Lung (tissue), 12 donors: Measurements from ENCODE around the gene DHRSX. TPM values are rescaled to one million over a fixed set of nuclear protein-coding genes. Genes with fewer than 3 reads are reported as not detected.
A peak's percentile ranks its signal among the peaks of the same experiment; 100 is the strongest.

Experiments used
- ATAC-seq: fragments of 200-7000 bp; cut with Tn5 transposase; one replicate; pipeline ENCODE4 v1.9.1; 2020; ENCODE audit warnings: moderate number of reproducible peaks; ENCODE audit not compliant: insufficient read depth, low FRiP score
- DNase-seq, 3 donors: peaks; one replicate each; pipeline ENCODE4 v3.0.0-alpha.2; 2013 to 2017
- H3K27ac ChIP-seq, 2 donors: one replicate each; pipeline ENCODE4 v1.5.1; 2013; ENCODE audit warnings: mild to moderate bottlenecking in 2 of 2, moderate library complexity in 2 of 2, control low read depth in 1 of 2, inconsistent platforms in 1 of 2, low read depth in 1 of 2, low read length in 1 of 2
- H3K27me3 ChIP-seq, 3 donors: one replicate each; pipeline ENCODE4 v1.5.1; 2013; ENCODE audit warnings: low read length in 2 of 3; ENCODE audit not compliant: control insufficient read depth in 3 of 3, insufficient read depth in 3 of 3
- H3K36me3 ChIP-seq, 4 donors: one replicate each; pipeline ENCODE4 v1.5.1; 2013; ENCODE audit warnings: low read length in 4 of 4, mild to moderate bottlenecking in 1 of 4, moderate library complexity in 1 of 4; ENCODE audit not compliant: control insufficient read depth in 4 of 4, insufficient read depth in 4 of 4
- H3K4me1 ChIP-seq, 5 donors: one replicate each; pipeline ENCODE4 v1.5.1; 2013; ENCODE audit warnings: low read length in 5 of 5, mild to moderate bottlenecking in 2 of 5, moderate library complexity in 1 of 5; ENCODE audit not compliant: control insufficient read depth in 5 of 5, insufficient read depth in 5 of 5
- H3K4me3 ChIP-seq: one replicate; pipeline ENCODE4 v1.5.1; 2013; ENCODE audit warnings: mild to moderate bottlenecking, control low read depth, moderate library complexity
- H3K9ac ChIP-seq, 2 donors: one replicate each; pipeline ENCODE4 v1.5.1; 2013; ENCODE audit warnings: low read length in 2 of 2, control low read depth in 1 of 2; ENCODE audit not compliant: insufficient read depth in 1 of 2
- H3K9me3 ChIP-seq, 4 donors: one replicate each; pipeline ENCODE4 v1.5.1; 2013; ENCODE audit warnings: low read length in 3 of 4, mild to moderate bottlenecking in 1 of 4, moderate library complexity in 1 of 4; ENCODE audit not compliant: control insufficient read depth in 4 of 4, insufficient read depth in 3 of 4
- WGBS, 2 donors: extraction: QIAGEN DNeasy Blood & Tissue Kit; methylation state at CpG; one replicate each; pipeline ENCODE4 v1.1.7; 2013; 5-methylcytosine and 5-hydroxymethylcytosine counted together
- polyA plus RNA-seq, 2 donors: library from polyadenylated mRNA; stranded (reverse); fragments of 200-250 nt; gene quantifications; one replicate each; pipeline ENCODE4 v1.2.1, GENCODE V29; 2013
- total RNA-seq, 2 donors: library from RNA; depleted of rRNA in 1 of 2; stranded (reverse); fragments of >200 nt in 1 of 2; gene quantifications; one replicate each; pipeline ENCODE4 v1.2.1, GENCODE V29; 2014 to 2021
- TF ChIP-seq, protein P1 (sequence below): IDR thresholded peaks from 2 replicates; pipeline ENCODE4 v1.5.1; 2012; ENCODE audit warnings: mild to moderate bottlenecking; ENCODE audit errors: control extremely low read depth, extremely low read depth
- donor health status: control.
- donor health status: control.
- donor health status: Bipolar disorder and iron deficiency.
- donor health status: healthy.
- donor health status: DM: yes; HTN: yes; CAD: no.

The DHRSX gene
- total and polyA plus RNA-seq, 4 donors, result 7.0 to 26.3 (median 18.9) TPM

DNA sequence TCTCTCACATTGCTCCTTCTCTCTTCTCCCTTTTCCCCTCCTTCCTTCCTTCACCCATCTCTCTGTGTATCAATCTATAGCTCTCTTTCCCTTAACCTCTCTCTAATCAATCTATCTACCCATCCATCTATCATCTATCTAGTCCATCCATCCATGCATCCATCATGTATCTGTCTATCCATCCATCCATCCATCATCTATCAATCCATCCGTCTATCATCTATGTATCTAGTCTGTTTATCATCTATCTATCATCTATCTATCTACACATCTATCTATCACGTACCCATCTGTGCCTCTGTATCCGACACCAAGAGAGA, 307.5 kb downstream of the DHRSX start:
- TF ChIP-seq, protein P1, sequence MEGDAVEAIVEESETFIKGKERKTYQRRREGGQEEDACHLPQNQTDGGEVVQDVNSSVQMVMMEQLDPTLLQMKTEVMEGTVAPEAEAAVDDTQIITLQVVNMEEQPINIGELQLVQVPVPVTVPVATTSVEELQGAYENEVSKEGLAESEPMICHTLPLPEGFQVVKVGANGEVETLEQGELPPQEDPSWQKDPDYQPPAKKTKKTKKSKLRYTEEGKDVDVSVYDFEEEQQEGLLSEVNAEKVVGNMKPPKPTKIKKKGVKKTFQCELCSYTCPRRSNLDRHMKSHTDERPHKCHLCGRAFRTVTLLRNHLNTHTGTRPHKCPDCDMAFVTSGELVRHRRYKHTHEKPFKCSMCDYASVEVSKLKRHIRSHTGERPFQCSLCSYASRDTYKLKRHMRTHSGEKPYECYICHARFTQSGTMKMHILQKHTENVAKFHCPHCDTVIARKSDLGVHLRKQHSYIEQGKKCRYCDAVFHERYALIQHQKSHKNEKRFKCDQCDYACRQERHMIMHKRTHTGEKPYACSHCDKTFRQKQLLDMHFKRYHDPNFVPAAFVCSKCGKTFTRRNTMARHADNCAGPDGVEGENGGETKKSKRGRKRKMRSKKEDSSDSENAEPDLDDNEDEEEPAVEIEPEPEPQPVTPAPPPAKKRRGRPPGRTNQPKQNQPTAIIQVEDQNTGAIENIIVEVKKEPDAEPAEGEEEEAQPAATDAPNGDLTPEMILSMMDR, result no peak
- WGBS, 2 donors, result 92 to 96% methylated on average over 3 of the region's 3 CpGs
- Histone ChIP-seq H3K27ac (no peak overlapping the region), H3K27me3 (no peaks in the 10 kb centered on the region), H3K36me3 (no peaks in the 10 kb centered on the region), H3K4me3 (no peak overlapping the region), H3K9ac (no peak overlapping the region), H3K9me3 (peaks cover 0 to 2% (median 0%) of the 10 kb centered on the region in 4 donors), H3K4me1 (no peaks in the 10 kb centered on the region)
- ATAC-seq, result no peak
- no peak for DNase-seq

DNA sequence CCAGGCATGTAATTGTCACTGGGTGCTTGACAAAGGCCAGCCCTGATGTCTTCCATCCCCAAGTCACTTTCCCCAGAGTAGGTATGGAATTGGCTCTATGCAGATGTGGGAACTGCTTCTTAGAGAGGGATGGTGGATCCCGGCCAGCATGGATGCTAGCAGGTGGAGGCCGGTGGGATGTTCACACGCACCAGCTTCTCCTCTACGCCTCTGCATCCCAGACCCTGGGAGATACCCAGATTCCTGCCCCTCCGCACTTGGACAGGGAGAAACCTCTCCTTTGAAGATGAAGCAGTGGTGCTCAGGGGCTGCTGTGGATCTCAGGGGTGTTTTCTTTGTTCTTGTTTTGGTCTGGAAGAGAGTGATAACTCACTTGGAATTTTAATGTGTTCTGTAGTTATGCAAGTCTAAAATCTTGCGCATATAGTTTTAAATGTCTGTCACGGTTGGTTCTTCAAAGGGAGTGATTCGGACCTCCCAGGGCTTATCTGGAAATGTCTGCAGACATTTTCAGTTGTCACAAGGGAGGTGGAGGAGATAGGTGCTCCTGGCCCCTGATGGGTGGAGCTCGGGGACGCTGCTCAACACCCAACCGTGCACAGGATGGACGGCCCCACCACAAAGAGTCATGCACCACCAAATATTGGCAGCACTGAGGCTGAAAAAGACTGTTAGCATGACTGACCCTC, 308.0 kb downstream of the DHRSX start:
- Histone ChIP-seq H3K4me1 (no peaks in the 10 kb centered on the region), H3K36me3 (no peaks in the 10 kb centered on the region), H3K9me3 (peaks cover 0 to 2% (median 0%) of the 10 kb centered on the region in 4 donors), H3K4me3 (no peak overlapping the region), H3K27me3 (no peaks in the 10 kb centered on the region), H3K9ac (no peak overlapping the region), H3K27ac (no peak overlapping the region)
- WGBS, 2 donors, result 64 to 75% methylated on average over 12 of the region's 12 CpGs
- TF ChIP-seq, protein P1, result no peak
- no peak for DNase-seq
- ATAC-seq, result no peak

DNA sequence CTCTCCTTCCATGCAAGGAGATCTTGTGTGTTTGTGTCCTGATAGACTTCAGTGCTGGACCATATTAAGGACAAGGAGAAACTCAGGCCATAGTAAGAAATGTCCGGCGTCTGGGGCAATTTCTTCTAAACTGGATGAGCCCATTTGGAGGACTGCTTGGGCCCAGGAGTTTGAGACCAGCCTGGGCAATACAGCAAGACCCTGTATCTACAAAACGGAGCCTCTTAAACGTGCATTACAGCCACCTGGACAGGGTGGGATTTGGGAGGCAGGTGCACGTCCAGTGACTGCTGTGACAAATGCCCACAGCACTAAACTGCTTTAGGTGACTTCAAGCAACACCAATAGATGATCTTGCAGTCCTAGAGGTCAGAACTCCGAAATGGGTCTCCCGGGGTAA, 311.9 kb downstream of the DHRSX start:
- no peaks in the 10 kb centered on the region for H3K27me3 ChIP-seq
- H3K4me3 ChIP-seq, result no peak overlapping the region
- 79 to 86% methylated on average over 7 of the region's 7 CpGs for WGBS, 2 donors
- H3K9ac ChIP-seq, result no peak overlapping the region
- H3K36me3 ChIP-seq, result no peaks in the 10 kb centered on the region
- no peaks in the 10 kb centered on the region for H3K4me1 ChIP-seq
- TF ChIP-seq, protein P1, result no peak
- ATAC-seq (no peak), DNase-seq (no peak)
- H3K9me3 ChIP-seq, result peaks cover 0 to 15% (median 6%) of the 10 kb centered on the region in 4 donors
- no peak overlapping the region for H3K27ac ChIP-seq

DNA sequence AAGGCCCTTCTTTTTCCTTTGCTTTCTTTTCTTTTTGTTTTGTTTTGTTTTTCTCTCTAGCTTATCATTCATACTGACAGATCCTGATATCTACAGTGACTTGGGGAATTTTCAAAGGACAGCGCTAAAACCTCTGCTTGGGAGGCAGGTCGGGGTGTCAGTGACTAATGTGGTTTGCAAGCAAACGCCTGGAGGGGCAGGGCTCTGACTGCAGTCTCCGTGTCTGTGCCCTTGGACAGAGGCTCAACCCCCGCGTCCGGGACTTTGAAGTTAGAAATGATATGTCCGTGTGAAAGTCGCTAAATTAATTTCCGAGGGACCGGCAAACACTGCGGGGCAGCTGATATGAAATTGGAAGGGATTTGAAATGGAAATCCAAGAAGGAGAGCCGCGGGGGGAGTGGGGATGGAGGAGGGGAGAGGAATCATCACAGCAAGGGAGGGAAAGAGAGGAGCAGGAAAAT, 312.4 kb downstream of the DHRSX start:
- DNase-seq, result peak in 1 of 3 donors; percentile 34
- no peaks in the 10 kb centered on the region for H3K27me3 ChIP-seq
- peaks cover 0 to 15% (median 6%) of the 10 kb centered on the region in 4 donors for H3K9me3 ChIP-seq
- WGBS, 2 donors, result 26 to 45% methylated on average over 14 of the region's 14 CpGs
- H3K4me1 ChIP-seq, result no peaks in the 10 kb centered on the region
- H3K36me3 ChIP-seq, result no peaks in the 10 kb centered on the region
- no peak overlapping the region for H3K27ac ChIP-seq
- no peak for ATAC-seq
- no peak overlapping the region for H3K4me3 ChIP-seq
- TF ChIP-seq, protein P1, result no peak
- no peak overlapping the region for H3K9ac ChIP-seq
